ENCODE measurements around the gene AGAP2.
"Not testable (repeated sequence)": the region's sequence is repeated elsewhere in the genome, so short reads cannot be mapped to it uniquely, and the experiment has no call there.

AGAP2 gene

DNA sequence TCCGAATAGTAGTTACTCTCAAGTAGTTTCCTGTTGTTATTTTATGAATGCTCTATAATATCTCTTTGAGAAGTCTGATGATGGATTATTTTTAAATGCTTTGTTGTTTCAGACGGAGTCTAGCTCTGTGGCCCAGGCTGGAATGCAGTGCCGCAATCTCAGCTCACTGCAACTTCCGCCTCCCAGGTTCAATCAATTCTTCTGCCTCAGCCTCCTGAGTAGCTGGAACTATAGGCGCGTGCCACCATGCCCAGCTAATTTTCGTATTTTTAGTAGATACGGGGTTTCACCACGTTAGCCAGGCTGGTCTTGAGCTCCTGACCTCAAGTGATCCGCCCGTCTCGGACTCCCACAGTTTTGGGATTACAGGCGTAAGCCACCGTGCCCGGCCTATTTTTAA lies 46.0 kb downstream of the AGAP2 start:
- DNase-seq: no peak

DNA sequence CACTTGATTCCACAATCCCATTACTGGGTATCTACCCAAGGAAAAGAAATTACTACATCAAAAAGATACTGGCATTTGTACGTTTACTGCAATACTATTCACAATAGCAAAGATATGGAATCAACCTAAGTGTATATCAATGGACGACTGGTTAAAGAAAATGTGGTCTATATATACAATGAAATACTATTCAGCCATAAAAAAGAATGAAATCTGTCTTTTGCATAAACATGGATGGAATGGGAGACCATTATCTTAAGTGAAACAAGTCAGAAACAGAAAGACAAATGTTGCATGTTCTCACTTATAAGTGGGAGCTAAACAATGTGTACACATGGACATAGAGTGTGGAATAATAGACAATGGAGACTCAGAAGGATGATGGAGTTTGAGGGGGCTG lies 49.6 kb downstream of the AGAP2 start:
- DNase-seq: no peak

DNA sequence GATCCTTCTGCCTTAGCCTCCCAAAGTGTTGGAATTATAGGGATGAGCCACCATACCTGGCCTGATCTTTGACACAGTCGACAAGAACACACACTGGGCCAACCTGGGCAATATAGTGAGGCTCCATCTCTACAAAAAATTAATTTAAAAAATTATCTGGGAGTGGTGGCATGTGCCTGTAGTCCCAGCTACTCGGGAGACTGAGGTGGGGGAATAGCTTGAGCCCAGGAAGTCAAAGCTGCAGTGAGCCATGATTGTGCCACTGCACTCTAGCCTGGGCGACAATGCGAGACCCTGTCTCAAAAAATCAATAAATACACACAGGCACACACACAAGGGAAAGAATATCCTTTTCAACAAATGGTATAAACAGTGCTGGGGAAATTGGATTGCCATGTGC lies 50.7 kb downstream of the AGAP2 start:
- DNase-seq: no peak

DNA sequence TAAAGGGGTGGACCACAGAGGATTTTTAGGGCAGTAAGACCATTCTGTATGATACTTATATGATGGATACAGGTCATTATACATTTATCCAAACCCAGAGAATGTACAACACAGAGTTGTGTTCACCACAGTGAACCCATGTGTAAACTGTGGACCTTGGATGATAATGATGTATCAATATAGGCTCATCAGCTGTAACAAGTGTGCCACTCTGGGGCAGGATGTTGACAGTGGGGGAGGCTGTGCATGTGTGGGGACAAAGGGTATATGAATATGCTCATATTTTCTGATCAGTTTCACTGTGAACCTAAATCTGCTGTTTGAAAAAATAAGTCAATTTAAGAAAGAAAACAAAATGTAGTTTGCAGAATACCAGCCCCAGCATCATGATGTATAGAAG lies 58.8 kb downstream of the AGAP2 start:
- no peak for DNase-seq

DNA sequence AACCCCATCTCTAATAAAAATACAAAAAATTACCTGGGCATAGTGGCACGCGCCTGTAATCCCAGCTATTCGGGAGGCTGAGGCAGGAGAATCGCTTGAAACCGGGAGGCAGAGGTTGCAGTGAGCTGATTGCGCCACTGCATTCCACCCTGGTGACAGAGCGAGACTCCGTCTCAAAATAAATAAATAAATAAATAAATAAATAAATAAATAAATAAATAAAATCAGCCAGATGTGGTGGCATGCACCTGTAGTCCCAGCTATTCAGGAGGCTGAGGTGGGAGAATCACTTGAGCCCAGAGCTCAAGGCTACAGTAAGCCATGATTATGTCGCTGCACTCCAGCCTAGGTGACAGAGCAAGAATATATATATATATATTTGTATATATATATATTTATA lies 60.6 kb downstream of the AGAP2 start:
- not testable (repeated sequence) for DNase-seq

DNA sequence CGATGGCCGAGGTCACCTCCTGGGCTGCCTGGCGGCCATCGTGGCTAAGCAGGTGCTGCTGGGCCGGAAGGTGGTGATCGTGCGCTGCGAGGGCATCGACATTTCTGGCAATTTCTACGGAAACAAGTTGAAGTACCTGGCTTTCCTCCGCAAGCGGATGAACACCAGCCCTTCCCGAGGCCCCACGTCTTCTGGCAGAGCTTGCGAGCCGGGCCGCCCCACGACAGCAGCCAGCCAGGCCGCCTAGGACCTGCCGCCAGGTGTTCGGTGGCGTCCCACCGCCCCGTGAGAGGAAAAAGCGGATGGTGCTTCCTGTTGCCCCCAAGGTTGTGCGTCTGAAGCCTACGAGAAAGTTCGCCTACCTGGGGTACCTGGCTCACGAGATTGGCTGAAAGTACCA lies 63.9 kb downstream of the AGAP2 start:
- no peak for DNase-seq
